Nephron progenitor cell (in vitro differentiated cells): ENCODE results near the gene SFT2D2.

Experiments used
- DNase-seq: peaks from one replicate; pipeline ENCODE4 v3.0.0; 2021
- H3K27ac Mint-ChIP-seq: 2 replicates; pipeline ENCODE4 v1.8.0; 2021; ENCODE audit warnings: mild to moderate bottlenecking, moderate library complexity, mixed read lengths
- H3K27me3 Mint-ChIP-seq: 2 replicates; pipeline ENCODE4 v1.8.0; 2021; ENCODE audit warnings: mild to moderate bottlenecking, low read depth, mixed read lengths; ENCODE audit not compliant: poor library complexity
- H3K36me3 Mint-ChIP-seq: 2 replicates; pipeline ENCODE4 v1.8.0; 2021; ENCODE audit warnings: low read depth, mixed read lengths
- H3K4me1 Mint-ChIP-seq: 2 replicates; pipeline ENCODE4 v1.8.0; 2021; ENCODE audit warnings: mixed read lengths
- H3K4me3 Mint-ChIP-seq: 2 replicates; pipeline ENCODE4 v1.8.0; 2021; ENCODE audit warnings: mild to moderate bottlenecking, moderate library complexity, mixed read lengths
- H3K9me3 Mint-ChIP-seq: 2 replicates; pipeline ENCODE4 v1.8.0; 2021; ENCODE audit warnings: mild to moderate bottlenecking, moderate library complexity, mixed read lengths
- CTCF ChIP-seq: fragments of 200-600 bp; sonication (generic); IDR thresholded peaks from 2 replicates; pipeline ENCODE4 v1.5.0; 2021; ENCODE audit warnings: antibody characterized with exemption

The SFT2D2 gene

GRCh38 chr1:168252204-168252733 lies 26.5 kb downstream of the SFT2D2 start:
- Mint-ChIP-seq H3K27me3 (no peaks in the 10 kb centered on the region), H3K36me3 (peaks cover 66% of the 10 kb centered on the region), H3K4me1 (peaks cover 19% of the 10 kb centered on the region), H3K27ac (no peak overlapping the region), H3K9me3 (peaks cover 30% of the 10 kb centered on the region), H3K4me3 (no peak overlapping the region)
- DNase-seq: no peak
- no peak for TF ChIP-seq CTCF

- no peak overlapping the region for H3K4me3 Mint-ChIP-seq
- no peak for TF ChIP-seq CTCF
- no peak for DNase-seq
- no peaks in the 10 kb centered on the region for H3K27me3 Mint-ChIP-seq
- peaks cover 63% of the 10 kb centered on the region for H3K36me3 Mint-ChIP-seq
- H3K4me1 Mint-ChIP-seq: peaks cover 18% of the 10 kb centered on the region
- no peak overlapping the region for H3K27ac Mint-ChIP-seq
- H3K9me3 Mint-ChIP-seq: peaks cover 45% of the 10 kb centered on the region
Observed at GRCh38 chr1:168256164-168256563, 30.4 kb downstream of the SFT2D2 start.

GRCh38 chr1:168257397-168257796 lies 31.6 kb downstream of the SFT2D2 start:
- no peak for TF ChIP-seq CTCF
- H3K4me1 Mint-ChIP-seq: peaks cover 22% of the 10 kb centered on the region

GRCh38 chr1:168259567-168259966 lies 33.8 kb downstream of the SFT2D2 start:
- Mint-ChIP-seq H3K4me3 (no peak overlapping the region), H3K36me3 (peaks cover 64% of the 10 kb centered on the region), H3K27ac (no peak overlapping the region), H3K9me3 (peaks cover 49% of the 10 kb centered on the region), H3K27me3 (no peaks in the 10 kb centered on the region), H3K4me1 (peaks cover 22% of the 10 kb centered on the region)
- no peak for TF ChIP-seq CTCF
- no peak for DNase-seq

More at GRCh38 chr1:168257397-168257796, 31.6 kb downstream of the SFT2D2 start:
- Mint-ChIP-seq H3K9me3 (peaks cover 45% of the 10 kb centered on the region), H3K27me3 (no peaks in the 10 kb centered on the region), H3K4me3 (no peak overlapping the region), H3K27ac (no peak overlapping the region), H3K36me3 (peaks cover 64% of the 10 kb centered on the region)
- DNase-seq: no peak

GRCh38 chr1:168260393-168260792 lies 34.6 kb downstream of the SFT2D2 start:
- Mint-ChIP-seq H3K4me3 (no peak overlapping the region), H3K27ac (no peak overlapping the region), H3K9me3 (peaks cover 41% of the 10 kb centered on the region), H3K4me1 (peaks cover 22% of the 10 kb centered on the region), H3K27me3 (no peaks in the 10 kb centered on the region), H3K36me3 (peaks cover 56% of the 10 kb centered on the region)
- DNase-seq: peak; percentile 20
- TF ChIP-seq CTCF: no peak

- peaks cover 22% of the 10 kb centered on the region for H3K4me1 Mint-ChIP-seq
- TF ChIP-seq CTCF: no peak
- H3K27ac Mint-ChIP-seq: peak overlapping the region; percentile 9
- no peak overlapping the region for H3K4me3 Mint-ChIP-seq
- H3K36me3 Mint-ChIP-seq: peaks cover 46% of the 10 kb centered on the region
- peaks cover 31% of the 10 kb centered on the region for H3K9me3 Mint-ChIP-seq
- DNase-seq: no peak
- H3K27me3 Mint-ChIP-seq: no peaks in the 10 kb centered on the region
Observed at GRCh38 chr1:168261390-168261789, 35.6 kb downstream of the SFT2D2 start.
